NK-92 treated with Interleukin-12 subunit alpha and Interleukin-12 subunit beta, amount 100 ng/mL, for 24 hours (cell line): ENCODE data around the gene SETBP1.
A peak's percentile ranks its signal among the peaks of the same experiment; 100 is the strongest.
"Not testable (repeated sequence)": the region's sequence is repeated elsewhere in the genome, so short reads cannot be mapped to it uniquely, and the experiment has no call there.

ENCODE experiments used
- DNase-seq: peaks from one replicate; lab custom pipeline; 2025; lab: John Stamatoyannopoulos, UW

The SETBP1 gene

GRCh38 chr18:44792456-44793061, 111.9 kb downstream of the SETBP1 start:
- no peak for DNase-seq

DNA sequence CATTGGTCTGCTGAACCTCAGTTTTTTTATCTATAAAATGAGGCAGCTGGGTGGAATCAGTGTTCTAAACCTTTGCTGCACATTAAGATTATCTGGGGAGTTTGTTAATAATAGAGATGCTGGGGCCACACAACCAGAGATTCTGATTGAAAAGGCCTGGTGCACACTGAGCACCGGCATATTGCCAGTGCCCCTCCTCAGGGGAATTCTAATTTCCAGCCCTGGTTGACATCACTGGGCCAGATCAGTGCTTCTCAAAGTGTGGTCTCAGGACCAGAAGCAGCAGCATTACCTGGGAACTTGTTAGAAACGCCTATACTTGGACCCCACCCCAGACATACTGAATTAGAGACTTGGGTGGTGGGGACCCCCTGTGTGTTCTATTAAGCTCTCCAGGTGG, 112.5 kb downstream of the SETBP1 start:
- no peak for DNase-seq

DNA sequence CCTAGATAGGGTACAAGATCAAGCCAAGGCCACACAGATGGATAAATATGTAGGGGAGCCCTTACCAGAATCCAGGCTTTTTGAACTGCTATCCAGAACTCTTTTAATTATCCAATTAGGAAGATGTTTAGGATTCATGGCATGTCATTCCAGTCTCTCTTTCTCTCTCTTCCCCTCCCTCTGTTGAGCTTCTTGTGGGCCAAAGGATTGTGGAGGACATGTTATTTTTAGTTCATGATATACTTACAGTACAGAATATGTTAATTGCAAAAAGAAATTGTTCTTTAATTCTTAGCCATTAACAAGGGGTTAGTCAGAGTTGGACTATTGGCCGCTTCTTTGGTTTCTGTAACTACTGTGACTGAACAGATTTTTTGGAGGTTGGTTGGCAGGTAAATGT, 113.0 kb downstream of the SETBP1 start:
- DNase-seq: no peak

DNA sequence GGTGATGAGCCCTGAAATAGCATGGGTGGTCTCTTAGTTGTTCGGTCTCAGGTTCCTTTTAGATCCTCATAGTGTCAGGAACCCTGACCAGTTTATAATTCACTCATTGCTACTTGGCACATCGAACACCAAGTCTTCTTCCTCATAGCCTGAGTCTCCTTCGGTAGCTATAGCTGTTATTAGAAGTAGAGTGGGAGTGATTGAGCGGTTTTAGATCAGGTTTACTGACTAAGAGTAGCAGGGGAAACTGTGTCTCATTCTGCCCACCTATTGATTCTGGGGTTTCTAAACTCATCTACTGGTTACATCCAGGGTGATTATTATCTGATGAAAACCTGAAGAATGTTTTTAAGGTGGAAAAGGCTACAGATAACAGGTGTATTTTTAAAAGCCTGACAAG, 114.6 kb downstream of the SETBP1 start:
- no peak for DNase-seq

GRCh38 chr18:44796429-44797428, 116.0 kb downstream of the SETBP1 start:
- DNase-seq: no peak

GRCh38 chr18:44798433-44799048, 117.9 kb downstream of the SETBP1 start:
- DNase-seq: no peak

GRCh38 chr18:44799382-44799906, 118.8 kb downstream of the SETBP1 start:
- DNase-seq: no peak

DNA sequence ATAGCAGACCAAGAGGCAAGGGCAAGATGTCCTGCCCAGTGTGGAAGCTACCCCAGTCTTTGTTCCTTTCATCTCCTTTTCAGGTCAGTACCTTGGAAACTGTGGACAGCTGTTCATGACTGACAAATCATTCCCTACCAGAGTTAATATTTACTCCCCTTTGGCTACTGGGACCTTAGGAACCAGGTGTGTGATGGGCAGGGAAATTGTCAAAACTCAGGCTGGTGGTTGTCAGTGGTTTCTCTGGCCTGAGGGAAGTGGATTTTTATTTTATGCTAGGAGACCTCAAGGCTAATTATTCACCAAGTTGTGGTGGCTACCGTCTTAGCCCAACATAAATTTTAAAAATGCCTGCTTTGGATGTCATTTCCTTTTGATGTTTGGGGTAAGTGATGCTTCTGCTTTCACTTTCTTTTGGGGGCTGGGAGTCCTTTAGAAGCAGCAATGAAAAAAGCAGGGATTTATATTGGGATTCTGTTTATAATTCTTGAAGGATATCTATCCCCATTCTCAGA, 119.3 kb downstream of the SETBP1 start:
- no peak for DNase-seq

- DNase-seq: not testable (repeated sequence)
These were observed 120.1 kb downstream of the SETBP1 start for GRCh38 chr18:44800766-44801165.

- no peak for DNase-seq
These were observed 121.1 kb downstream of the SETBP1 start for GRCh38 chr18:44801781-44802180.

GRCh38 chr18:44802508-44802907, 121.8 kb downstream of the SETBP1 start:
- no peak for DNase-seq

DNA sequence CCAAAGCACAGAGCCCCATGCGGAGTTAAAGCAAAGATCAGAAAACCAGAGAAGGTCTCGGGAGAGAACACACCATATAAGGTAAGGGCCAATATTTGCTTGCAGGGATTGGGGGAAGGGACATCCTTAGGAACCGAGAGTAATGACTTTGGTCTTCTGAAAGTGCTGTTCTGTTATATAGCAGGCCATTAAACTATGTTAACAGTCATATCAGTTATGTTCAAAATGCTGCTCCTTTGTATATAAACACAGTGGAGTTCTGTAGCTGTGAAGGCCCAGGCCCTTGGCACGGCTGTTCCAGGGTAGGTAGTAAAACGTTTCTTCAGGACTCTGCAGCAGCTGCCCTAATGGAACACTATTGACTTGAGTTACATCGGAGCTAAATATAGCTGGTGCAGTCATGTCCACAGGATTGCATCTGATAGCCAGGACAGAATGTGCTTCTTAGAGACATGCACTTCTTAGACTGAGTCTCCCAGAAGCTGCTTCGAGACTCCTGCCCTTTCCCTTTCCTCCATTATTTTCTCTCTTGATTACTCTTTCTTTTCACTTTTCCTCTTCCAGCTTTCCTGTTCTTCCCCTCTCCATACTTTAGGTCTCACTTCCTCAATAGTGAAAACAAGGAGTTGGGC, 122.4 kb downstream of the SETBP1 start:
- no peak for DNase-seq

- DNase-seq: no peak
These were observed 123.3 kb downstream of the SETBP1 start for GRCh38 chr18:44804033-44804432.

GRCh38 chr18:44805176-44805575, 124.5 kb downstream of the SETBP1 start:
- DNase-seq: no peak

DNA sequence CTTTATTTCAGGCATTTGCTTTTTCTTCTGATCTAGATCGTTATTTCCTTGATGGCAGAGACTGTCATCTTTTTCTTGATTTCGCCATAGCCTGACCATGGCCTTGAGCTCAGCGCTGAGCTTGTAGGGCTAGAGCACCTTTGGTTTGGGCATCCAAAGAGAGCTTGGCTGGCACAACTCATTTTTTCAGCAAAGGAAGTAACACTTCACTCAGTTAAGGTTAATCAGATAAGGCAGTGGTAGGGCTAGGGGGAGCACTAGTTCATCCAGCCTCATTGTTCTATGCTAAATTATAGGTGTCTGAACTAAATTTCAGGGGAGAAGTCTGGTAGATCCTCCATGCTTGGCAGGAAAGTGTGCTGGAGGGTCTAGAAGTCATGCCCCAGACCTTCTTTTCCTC, 125.0 kb downstream of the SETBP1 start:
- peak; percentile 5 for DNase-seq

DNA sequence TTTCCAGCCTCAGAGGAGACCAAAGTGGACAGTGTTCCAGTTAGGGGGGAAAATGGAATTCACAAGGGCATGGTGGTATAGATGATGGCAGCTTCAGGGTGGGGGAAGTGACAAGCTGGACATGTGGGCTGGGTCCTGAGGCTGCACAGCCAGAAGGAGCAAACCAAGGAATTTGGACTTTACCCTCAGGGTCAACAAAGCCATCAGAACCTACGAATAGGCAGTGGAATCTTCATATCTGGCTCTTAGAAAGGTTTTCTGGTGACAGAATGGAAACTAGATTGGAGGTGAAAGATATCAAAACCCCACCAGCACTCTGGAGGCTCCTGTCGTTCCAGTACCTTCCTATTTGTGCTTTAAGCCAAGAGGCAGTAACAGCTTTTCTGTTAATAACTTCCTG, 127.1 kb downstream of the SETBP1 start:
- DNase-seq: no peak

DNA sequence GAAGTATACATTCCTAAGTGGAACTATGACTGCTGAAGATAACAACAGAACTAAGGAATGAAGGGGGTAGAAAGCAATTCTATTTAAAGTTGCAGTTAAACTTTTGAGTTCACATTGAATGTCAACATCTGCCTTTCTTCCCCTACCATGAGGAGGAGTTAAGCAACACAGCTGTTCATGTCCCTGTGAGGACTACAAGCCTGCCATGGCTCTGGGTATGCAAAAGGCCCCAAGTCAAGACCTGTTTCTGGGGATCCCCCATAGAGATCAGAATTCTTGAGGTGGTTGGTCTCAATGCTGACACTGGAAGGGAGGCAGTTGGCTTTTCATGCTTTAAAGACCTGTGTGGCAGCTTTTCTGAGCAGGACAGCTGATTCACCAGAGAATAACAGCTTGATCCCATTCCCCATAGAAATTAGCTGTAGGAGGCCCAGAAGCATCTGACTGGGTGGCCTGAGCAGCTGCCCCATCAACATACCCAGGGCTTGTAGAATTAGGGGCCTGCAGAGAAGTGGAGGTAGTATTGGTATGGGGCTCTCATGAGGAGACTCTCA, 131.0 kb downstream of the SETBP1 start:
- no peak for DNase-seq

GRCh38 chr18:44812426-44812825, 131.7 kb downstream of the SETBP1 start:
- DNase-seq: no peak

DNA sequence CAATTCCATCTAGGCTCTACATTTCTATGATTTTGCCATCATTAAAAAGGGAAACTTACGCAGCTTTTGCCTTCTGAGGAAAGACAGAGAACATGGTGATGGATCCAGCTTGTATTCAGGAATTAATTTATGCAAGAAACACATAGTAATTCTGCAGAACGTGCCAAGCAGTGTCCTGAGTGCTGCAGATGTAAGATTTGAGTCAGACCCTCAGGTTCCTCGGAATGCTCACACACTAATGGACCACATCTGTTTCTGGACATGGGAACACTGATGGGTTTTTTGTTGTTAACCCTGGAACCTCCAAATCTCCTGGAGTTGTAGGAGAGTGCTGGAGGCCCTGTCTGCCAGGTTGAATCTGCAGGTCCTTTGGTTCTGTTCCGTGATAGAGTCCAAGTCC, 132.9 kb downstream of the SETBP1 start:
- DNase-seq: no peak

DNA sequence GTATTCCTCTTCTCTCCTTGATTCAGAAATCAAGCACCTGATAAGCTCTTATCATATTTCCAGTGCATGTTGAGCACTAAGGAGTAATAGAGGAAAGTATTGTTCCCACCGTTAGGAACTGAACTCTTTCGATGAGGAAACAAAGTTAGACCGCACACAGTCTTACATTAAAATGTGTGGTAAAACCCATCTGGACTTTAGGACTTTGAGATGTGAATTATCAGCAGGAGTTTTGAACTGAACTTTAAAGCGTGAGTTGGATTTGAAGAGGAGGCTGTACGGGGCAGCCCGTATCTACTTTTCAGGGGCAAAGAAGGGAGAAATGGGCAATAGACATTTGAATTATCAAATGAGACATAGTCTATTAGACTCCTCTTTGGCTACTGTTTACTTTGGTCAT, 134.4 kb downstream of the SETBP1 start:
- DNase-seq: no peak

DNA sequence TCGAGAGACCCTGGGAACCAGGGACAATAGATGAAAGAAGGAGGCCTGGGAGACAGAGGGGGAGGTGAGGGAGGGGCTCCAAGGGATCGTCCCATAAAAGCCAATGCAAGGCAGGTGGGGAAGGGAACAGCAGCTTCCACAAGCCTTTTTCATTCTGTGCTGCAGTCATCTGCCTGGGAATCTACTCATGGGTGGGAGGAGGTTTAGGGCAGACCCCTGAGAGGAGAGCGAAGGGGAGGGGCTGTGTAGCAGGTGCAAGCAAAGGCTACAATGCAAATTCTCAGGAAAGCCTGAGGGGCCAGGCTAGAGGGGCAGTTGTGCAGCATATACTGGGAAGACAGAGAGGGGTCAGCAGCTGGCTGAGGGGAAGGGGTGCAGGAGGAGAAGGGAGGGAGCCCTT, 135.4 kb downstream of the SETBP1 start:
- no peak for DNase-seq

- no peak for DNase-seq
These were observed 135.8 kb downstream of the SETBP1 start for GRCh38 chr18:44816477-44816876.
